GM12878 (cell line): Measurements from ENCODE around the gene TBC1D8. TPM values are rescaled to one million over a fixed set of nuclear protein-coding genes. Genes with fewer than 3 reads are reported as not detected.

Experiments
- ATAC-seq: fragments of 200-7000 bp; cut with Tn5 transposase; 3 replicates; pipeline ENCODE4 v1.9.1; 2020; ENCODE audit warnings: mild to moderate bottlenecking, moderate library complexity
- BruUV-seq: library from RNA; stranded (reverse); fragments of 400-500 nt; replicated peaks from 2 replicates; lab custom pipeline; 2021; lab: Mats Ljungman, UMichigan
- CTCF ChIA-PET: fragments of 300-600 bp; sonication (Branson Sonifier 250); formaldehyde crosslinking; extraction: SDS; loops from one replicate; lab custom pipeline; 2021; ENCODE audit warnings: inconsistent platforms; lab: Yijun Ruan, JAX
- POLR2A ChIA-PET: fragments of 350-600 bp; formaldehyde crosslinking; extraction: SDS; loops from one replicate; lab custom pipeline; 2021; ENCODE audit warnings: inconsistent platforms; lab: Charles Lee
- RAD21 ChIA-PET: fragments of 300-600 bp; sonication (Branson Sonifier 250); formaldehyde crosslinking; loops from one replicate; lab custom pipeline; 2023; ENCODE audit warnings: antibody characterized with exemption; ENCODE audit not compliant: unreplicated experiment; lab: Charles Lee
- SMC1A ChIA-PET: fragments of 300-600 bp; sonication (Branson Sonifier 250); formaldehyde crosslinking; loops from one replicate; lab custom pipeline; 2023; ENCODE audit not compliant: unreplicated experiment, uncharacterized antibody; lab: Charles Lee
- DNase-seq: peaks from one replicate; pipeline ENCODE4 v3.0.0-alpha.2; 2011; ENCODE audit warnings: low read depth, low spot score
- FAIRE-seq: peaks from 3 replicates; lab custom pipeline; 2011; peaks lifted over from hg19 to GRCh38; lab: Jason Lieb, UNC
- H2AFZ ChIP-seq: 2 replicates; pipeline ENCODE4 v1.6.0; 2011; ENCODE audit warnings: low read depth, low read length, control low read depth; ENCODE audit not compliant: control insufficient read depth
- H3K27ac ChIP-seq: 2 replicates; pipeline ENCODE4 v1.5.1; 2011; ENCODE audit warnings: control low read depth; ENCODE audit not compliant: control insufficient read depth, insufficient read depth
- H3K27me3 ChIP-seq, 2 experiments: replicated peaks in 1 of 2; 2 replicates each; pipeline versions ENCODE4 v1.6.0 to v1.6.1; 2011; ENCODE audit warnings: low read length in 1 of 2; ENCODE audit not compliant: control insufficient read depth in 2 of 2, insufficient read depth in 2 of 2
- H3K36me3 ChIP-seq, 2 experiments: 2 replicates each; pipeline ENCODE4 v1.5.1; 2011; ENCODE audit warnings: low read length in 1 of 2; ENCODE audit not compliant: control insufficient read depth in 2 of 2, insufficient read depth in 2 of 2
- H3K4me1 ChIP-seq: 2 replicates; pipeline ENCODE4 v1.6.1; 2011; ENCODE audit warnings: mild to moderate bottlenecking, low read length, moderate library complexity, mixed read lengths; ENCODE audit not compliant: control insufficient read depth, insufficient read depth
- H3K4me2 ChIP-seq: 2 replicates; pipeline ENCODE4 v1.6.0; 2011; ENCODE audit warnings: control low read depth; ENCODE audit not compliant: control insufficient read depth, insufficient read depth
- H3K4me3 ChIP-seq: fragments of 200-600 bp; sonication (generic); 2 replicates; pipeline ENCODE4 v1.5.1; 2016
- H3K79me2 ChIP-seq: 2 replicates; pipeline ENCODE4 v1.6.0; 2011; ENCODE audit warnings: low read length; ENCODE audit not compliant: control insufficient read depth, insufficient read depth
- H3K9ac ChIP-seq: 2 replicates; pipeline ENCODE4 v1.8.0; 2011; ENCODE audit warnings: low read length, control low read depth, mixed read lengths; ENCODE audit not compliant: control insufficient read depth, insufficient read depth
- H3K9me3 ChIP-seq: replicated peaks from 3 replicates; pipeline ENCODE4 v1.5.1; 2011; ENCODE audit warnings: mild to moderate bottlenecking, low read length; ENCODE audit not compliant: control insufficient read depth, insufficient read depth
- H4K20me1 ChIP-seq: 2 replicates; pipeline ENCODE4 v1.6.0; 2011; ENCODE audit not compliant: control insufficient read depth, insufficient read depth
- NFXL1 ChIP-seq: fragments of 450-650 bp; IDR thresholded peaks from 2 replicates; pipeline ENCODE4 v1.6.1; 2017; ENCODE audit warnings: antibody characterized with exemption, mild to moderate bottlenecking, borderline replicate concordance
- PRDM15 ChIP-seq: fragments of 450-650 bp; formaldehyde crosslinking; IDR thresholded peaks from 2 replicates; pipeline ENCODE4 v1.4.0; 2020; ENCODE audit warnings: mild to moderate bottlenecking, moderate library complexity
- RFX5 ChIP-seq: IDR thresholded peaks from 2 replicates; pipeline ENCODE4 v1.6.1; 2011; ENCODE audit warnings: low read depth, low read length, improper control_type of control experiment
- WGBS: methylation state at CpG from one replicate; pipeline ENCODE4 v1.1.6; 2016; ENCODE audit warnings: low lambda C conversion rate; ENCODE audit not compliant: insufficient replicate concordance, insufficient coverage; ENCODE audit errors: missing lambda C conversion rate; 5-methylcytosine and 5-hydroxymethylcytosine counted together
- in situ Hi-C: fragments of 300-500 bp; cut with MboI; formaldehyde crosslinking; loops from 9 replicates; pipeline ENCODE4 v1.14.3; 2018; ENCODE audit warnings: mixed read lengths
- intact Hi-C: fragments of 100-400 bp; cut with micrococcal nuclease; formaldehyde crosslinking; loops from one replicate; pipeline ENCODE4 v1.14.2; 2022; ENCODE audit not compliant: unreplicated experiment
- polyA plus RNA-seq, 11 experiments: library from polyadenylated mRNA; depleted of rRNA in 4 of 11; unstranded in 6 of 11; stranded (reverse) in 5 of 11; fragments of >200 nt; fragmentation: Nextera tagmentation in 4 of 11; fragmentation: Illumina TruSeq in 1 of 11; extraction: Ambion mirVana in 4 of 11; extraction: Trizol in 1 of 11; gene quantifications; 1 replicate in 1 of 11; 2 replicates in 10 of 11; pipeline versions ENCODE4 v1.2.1 to v1.2.3, GENCODE V29; 2011 to 2016; ENCODE audit warnings: inconsistent platforms in 2 of 11, missing spikeins in 2 of 11, low read depth in 1 of 11
- total RNA-seq, 4 experiments: library from RNA; depleted of rRNA in 3 of 4; stranded (reverse); fragments of >200 nt in 3 of 4; fragmentation: Illumina TruSeq in 1 of 4; extraction: Trizol in 1 of 4; gene quantifications; 2 replicates each; pipeline versions ENCODE4 v1.2.1 to v1.2.3, GENCODE V29; 2013 to 2021

Gene TBC1D8
- total and polyA plus RNA-seq, 10 of the 15 experiments (the other 5 are each of a cell fraction or from before 2014, with no cell fraction given), result 0.80 to 4.9 (median 4.4) TPM

- H4K20me1 ChIP-seq, result no peaks in the 10 kb centered on the region
- peak overlapping the region; percentile 66; the same call in 1 of the 2 replicates for H3K4me2 ChIP-seq
- ChIA-PET POLR2A (interaction anchor here (1.0 kb wide), 1 partner anchor 8 kb away, joined by 3 read pairs; no protein-coding TSS in a partner anchor), RAD21 (interaction anchor here (0.6 to 1.8 kb wide), 3 partner anchors 87 to 518 kb away, joined by 3 to 11 read pairs (median 5); no protein-coding TSS in a partner anchor), SMC1A (interaction anchor here (0.9 to 6.5 kb wide), 6 partner anchors 9 to 142 kb away, joined by 3 to 29 read pairs (median 4); no protein-coding TSS in a partner anchor), CTCF (interaction anchor here (1.1 to 4.4 kb wide), 2 partner anchors 110 to 113 kb away, joined by 3 to 46 read pairs; no protein-coding TSS in a partner anchor)
- H3K9me3 ChIP-seq, result no peaks in the 10 kb centered on the region
- no peaks in the 10 kb centered on the region for H3K36me3 ChIP-seq
- no peak overlapping the region for H2AFZ ChIP-seq
- no peak overlapping the region for H3K27ac ChIP-seq
- FAIRE-seq, result no peak
- H3K4me1 ChIP-seq, result peaks cover 10% of the 10 kb centered on the region
- BruUV-seq, result no TSS peak
- intact Hi-C loops (loop anchor here (5.0 kb wide), 1 partner anchor 542 kb away; no protein-coding TSS in a partner anchor), in situ Hi-C loops (loop anchor here (5.0 to 10.0 kb wide), 2 partner anchors 107 to 535 kb away; no protein-coding TSS in a partner anchor)
- H3K9ac ChIP-seq, result peak overlapping the region; percentile 35; the same call in 1 of the 2 replicates
- H3K79me2 ChIP-seq, result peaks cover 2% of the 10 kb centered on the region; the same call in 1 of the 2 replicates
- H3K4me3 ChIP-seq, result peak overlapping the region; percentile 60
- 66% methylated on average over 19 of the region's 21 CpGs for WGBS
- TF ChIP-seq NFXL1 (no peak), PRDM15 (CRISPR knock-in tag) (no peak), RFX5 (no peak)
- no peak for ATAC-seq
- no peak for DNase-seq
- H3K27me3 ChIP-seq, result peaks cover 0 to 3% of the 10 kb centered on the region in 2 experiments; a peak in 2 of 4 replicates
These were observed 1.7 kb downstream of the TBC1D8 start for GRCh38 chr2:101149241-101150192.
